Muscle of arm (tissue), 14 donors: Measurements from ENCODE around the gene NECTIN1. TPM values are rescaled to one million over a fixed set of nuclear protein-coding genes. Genes with fewer than 3 reads are reported as not detected.

ENCODE experiments used
- DNase-seq: peaks from one replicate; pipeline ENCODE4 v3.0.0-alpha.2; 2013
- long read RNA-seq, 11 donors: transcript quantifications; one replicate each; lab custom pipeline, GENCODE V29; 2026
- polyA plus RNA-seq, 12 donors: library from polyadenylated mRNA; unstranded; fragments of 120-200 nt; gene quantifications; one replicate each; pipeline ENCODE4 v1.2.1, GENCODE V29; 2013; ENCODE audit not compliant: insufficient read length in 12 of 12

NECTIN1 gene, protein sequence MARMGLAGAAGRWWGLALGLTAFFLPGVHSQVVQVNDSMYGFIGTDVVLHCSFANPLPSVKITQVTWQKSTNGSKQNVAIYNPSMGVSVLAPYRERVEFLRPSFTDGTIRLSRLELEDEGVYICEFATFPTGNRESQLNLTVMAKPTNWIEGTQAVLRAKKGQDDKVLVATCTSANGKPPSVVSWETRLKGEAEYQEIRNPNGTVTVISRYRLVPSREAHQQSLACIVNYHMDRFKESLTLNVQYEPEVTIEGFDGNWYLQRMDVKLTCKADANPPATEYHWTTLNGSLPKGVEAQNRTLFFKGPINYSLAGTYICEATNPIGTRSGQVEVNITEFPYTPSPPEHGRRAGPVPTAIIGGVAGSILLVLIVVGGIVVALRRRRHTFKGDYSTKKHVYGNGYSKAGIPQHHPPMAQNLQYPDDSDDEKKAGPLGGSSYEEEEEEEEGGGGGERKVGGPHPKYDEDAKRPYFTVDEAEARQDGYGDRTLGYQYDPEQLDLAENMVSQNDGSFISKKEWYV
- 10 to 100 TPM in 11 of 12 donors, not detected in 1; 18.6 to 64.4 (median 25.1) TPM for polyA plus RNA-seq
- long read RNA-seq, donor 1, full-length matches to known transcripts = 3 of 3 reads
- long read RNA-seq, donor 1, partial matches to known transcripts = 0 of 3 reads
- long read RNA-seq, donor 1, other reads (novel, unspliced or antisense) = 0 of 3 reads
- long read RNA-seq, donor 2, full-length matches to known transcripts = 5 of 5 reads
- long read RNA-seq, donor 2, partial matches to known transcripts = 0 of 5 reads
- long read RNA-seq, donor 2, other reads (novel, unspliced or antisense) = 0 of 5 reads
- long read RNA-seq, donor 3, full-length matches to known transcripts = 2 of 2 reads
- long read RNA-seq, donor 3, partial matches to known transcripts = 0 of 2 reads
- long read RNA-seq, donor 3, other reads (novel, unspliced or antisense) = 0 of 2 reads
- long read RNA-seq, donor 4, full-length matches to known transcripts = 2 of 2 reads
- long read RNA-seq, donor 4, partial matches to known transcripts = 0 of 2 reads
- long read RNA-seq, donor 4, other reads (novel, unspliced or antisense) = 0 of 2 reads
- long read RNA-seq, donor 5 = 0 reads
- long read RNA-seq, donor 6, full-length matches to known transcripts = 1 of 1 reads
- long read RNA-seq, donor 6, partial matches to known transcripts = 0 of 1 reads
- long read RNA-seq, donor 6, other reads (novel, unspliced or antisense) = 0 of 1 reads
- long read RNA-seq, donor 7, full-length matches to known transcripts = 5 of 10 reads
- long read RNA-seq, donor 7, partial matches to known transcripts = 5 of 10 reads
- long read RNA-seq, donor 7, other reads (novel, unspliced or antisense) = 0 of 10 reads
- long read RNA-seq, donor 8, full-length matches to known transcripts = 6 of 6 reads
- long read RNA-seq, donor 8, partial matches to known transcripts = 0 of 6 reads
- long read RNA-seq, donor 8, other reads (novel, unspliced or antisense) = 0 of 6 reads
- long read RNA-seq, donor 9, full-length matches to known transcripts = 1 of 1 reads
- long read RNA-seq, donor 9, partial matches to known transcripts = 0 of 1 reads
- long read RNA-seq, donor 9, other reads (novel, unspliced or antisense) = 0 of 1 reads
- long read RNA-seq, donor 10, full-length matches to known transcripts = 3 of 3 reads
- long read RNA-seq, donor 10, partial matches to known transcripts = 0 of 3 reads
- long read RNA-seq, donor 10, other reads (novel, unspliced or antisense) = 0 of 3 reads
- long read RNA-seq, donor 11, full-length matches to known transcripts = 3 of 3 reads
- long read RNA-seq, donor 11, partial matches to known transcripts = 0 of 3 reads
- long read RNA-seq, donor 11, other reads (novel, unspliced or antisense) = 0 of 3 reads

DNA sequence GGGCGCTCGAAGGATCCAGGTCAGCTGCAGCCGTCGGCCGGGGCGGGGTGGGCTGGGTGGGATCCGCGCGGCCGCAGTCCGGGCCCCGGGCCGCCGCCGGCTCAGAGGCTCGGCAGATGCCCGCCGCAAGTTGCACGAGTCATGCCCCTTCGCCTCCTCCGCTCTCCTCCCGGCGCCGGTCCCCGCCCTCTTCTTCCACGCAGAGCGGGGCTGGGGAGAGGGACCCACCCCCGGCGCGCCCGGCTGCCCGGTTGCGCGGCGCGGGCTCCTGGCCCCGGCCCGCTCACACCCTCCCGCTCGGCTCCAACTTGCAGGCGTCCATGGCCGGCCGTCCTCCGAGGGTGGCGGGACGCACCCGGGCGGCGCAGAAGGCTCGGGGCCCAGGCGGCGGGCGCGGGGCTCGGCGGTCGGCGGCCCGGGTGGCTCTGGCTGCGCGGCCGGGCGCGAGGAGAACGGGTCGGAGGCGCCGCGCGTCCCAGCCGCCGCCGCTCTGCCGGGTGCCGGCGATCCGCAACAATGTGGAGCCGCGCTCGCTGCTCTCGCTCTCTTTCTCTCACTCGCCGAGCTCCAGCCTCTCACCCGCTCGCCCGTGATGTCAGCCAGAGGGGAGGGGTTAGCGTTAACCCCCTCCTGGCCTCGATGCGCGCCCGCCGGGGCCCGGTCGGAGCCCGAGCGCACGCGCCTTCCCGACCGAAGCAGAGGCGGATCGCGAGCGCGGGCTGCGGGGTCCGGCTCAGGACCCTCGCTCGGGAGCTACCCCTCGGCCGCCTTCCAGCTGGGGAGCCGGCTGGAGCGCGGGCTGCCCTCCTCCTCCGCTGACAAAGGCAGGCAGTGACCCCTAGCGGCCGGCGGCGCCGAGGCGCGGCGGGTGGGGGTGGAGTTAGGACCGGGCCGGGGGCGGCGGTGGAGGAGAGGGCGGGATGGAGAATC, at the start of gene NECTIN1:
Gene NECTIN1, minus strand, starts transcription at position 550 of the 930 bp plus-strand sequence. CDS start 647 bp downstream, outside the sequence.
- DNase-seq = peak; percentile 89

- no peak for DNase-seq
Measured at GRCh38 chr11:119778391-119779194, 49.6 kb upstream of the NECTIN1 start.

DNA sequence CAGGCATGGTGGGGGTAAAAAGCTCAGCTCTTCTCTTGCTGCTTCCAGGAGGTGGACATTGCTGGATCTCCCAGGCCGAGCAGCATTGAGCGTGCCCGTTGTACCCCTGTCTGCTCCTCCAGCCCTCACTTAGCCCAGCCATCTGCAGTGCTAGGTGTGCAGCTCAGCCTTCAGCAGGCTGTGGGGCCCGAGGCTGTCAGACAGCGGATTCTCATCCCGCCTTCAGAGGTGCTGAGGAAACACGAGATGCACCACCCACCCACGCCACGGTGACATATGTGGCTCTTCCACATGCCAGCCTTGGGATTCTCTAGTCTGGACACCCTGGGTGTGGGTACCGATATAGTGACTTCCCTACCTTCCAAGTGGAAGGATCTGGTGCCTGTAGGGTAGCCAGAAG, 48.9 kb upstream of the NECTIN1 start:
- no peak for DNase-seq

- no peak for DNase-seq
Measured at GRCh38 chr11:119776651-119777050, 47.7 kb upstream of the NECTIN1 start.

DNA sequence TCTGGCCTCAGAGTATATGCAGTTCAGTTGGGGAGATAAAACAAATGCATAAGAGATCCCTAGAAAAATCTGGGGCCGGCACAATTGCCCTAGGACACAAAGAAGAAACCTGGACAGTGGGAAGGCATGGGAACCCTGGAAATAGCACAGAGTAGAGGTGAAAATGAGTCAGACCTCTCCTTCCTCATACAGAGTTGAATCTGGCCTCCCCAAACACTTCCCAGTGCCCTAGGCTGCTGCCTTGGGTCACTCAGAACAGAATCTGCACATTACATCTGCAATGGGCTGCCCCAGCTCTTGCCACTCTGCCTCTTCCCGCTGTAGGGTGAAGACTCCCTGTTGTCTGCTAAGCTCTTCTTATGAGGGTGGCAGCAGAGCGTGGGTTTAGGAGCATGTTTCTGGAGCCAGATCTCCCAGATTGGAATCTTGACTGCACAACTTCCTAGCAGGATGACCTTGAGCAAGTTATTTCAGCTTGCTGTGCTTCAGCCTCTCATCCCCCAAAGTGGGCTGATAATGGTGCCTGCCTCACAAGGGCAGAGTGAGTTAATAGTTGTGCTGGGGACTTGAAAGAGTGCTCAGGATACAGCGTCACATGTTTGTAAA, 47.1 kb upstream of the NECTIN1 start:
- DNase-seq = no peak

DNA sequence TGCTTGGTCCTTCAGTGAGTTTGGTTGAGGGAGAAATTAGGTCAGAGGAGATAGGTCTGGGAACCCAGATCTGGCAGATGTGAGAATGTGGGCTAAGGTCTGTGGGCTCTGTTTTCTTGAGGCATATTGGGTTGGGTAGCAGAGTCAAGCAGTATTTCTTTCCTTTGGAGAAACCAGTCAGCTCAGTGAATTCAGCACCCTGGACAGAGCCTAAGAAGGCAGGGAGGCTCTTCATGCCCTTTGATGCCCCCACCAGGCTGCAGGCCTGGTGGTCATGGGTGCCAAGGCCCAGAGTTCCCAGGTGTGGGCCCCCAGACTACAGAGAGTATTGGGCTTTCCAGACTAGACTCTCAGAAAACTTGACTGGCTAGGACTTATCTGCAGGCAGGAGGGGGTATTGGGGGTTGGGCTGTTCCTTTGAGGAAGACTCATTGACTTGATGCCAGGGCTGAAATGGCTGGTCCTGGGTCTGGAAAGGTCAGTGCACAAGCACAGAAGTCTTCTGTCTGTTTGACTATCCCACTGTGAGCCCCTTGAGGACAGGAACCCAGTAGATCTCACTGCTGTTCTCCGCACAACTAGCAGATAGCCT, 45.3 kb upstream of the NECTIN1 start:
- peak; percentile 44 for DNase-seq

DNA sequence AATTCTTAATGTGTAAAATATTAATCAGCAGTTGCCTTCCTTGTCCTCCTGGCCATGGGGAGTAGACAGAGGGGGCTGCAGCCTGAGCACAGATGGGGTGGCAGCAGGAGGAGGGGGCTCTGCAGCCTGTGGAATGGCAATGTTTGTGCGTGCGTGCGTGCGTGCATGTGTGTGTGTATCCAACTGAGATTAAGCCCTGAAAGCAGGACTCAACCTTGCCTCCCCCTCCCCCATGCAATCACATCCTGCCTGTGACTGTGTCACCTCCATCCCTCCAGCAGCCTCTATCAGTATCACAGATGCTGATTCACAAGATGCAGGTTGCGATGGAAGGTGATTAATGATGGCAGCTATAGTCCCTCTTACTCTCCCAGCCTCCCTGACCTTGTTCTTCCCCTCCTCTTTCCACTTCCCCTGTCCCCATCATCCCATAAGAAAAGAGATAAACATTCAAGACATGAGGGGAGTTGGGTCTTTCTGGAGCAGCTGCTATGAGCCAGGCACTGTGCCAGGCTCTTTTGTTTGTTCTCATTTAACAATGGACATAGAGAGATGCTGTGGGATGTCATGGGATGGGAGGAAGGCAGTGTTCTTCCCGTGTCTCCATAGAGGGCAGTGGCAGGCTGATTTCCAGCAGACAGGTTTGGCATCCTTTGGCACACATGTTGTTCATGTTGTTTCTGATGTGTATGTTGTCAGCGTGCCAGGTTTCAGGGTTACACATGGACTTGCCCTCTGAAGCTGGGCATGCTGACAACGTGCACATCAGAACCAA, 43.8 kb upstream of the NECTIN1 start:
- DNase-seq = no peak

- DNase-seq = no peak
Measured at GRCh38 chr11:119772076-119772475, 43.1 kb upstream of the NECTIN1 start.

GRCh38 chr11:119771172-119771770, 42.3 kb upstream of the NECTIN1 start:
- DNase-seq = no peak

GRCh38 chr11:119765628-119766027, 36.6 kb upstream of the NECTIN1 start:
- DNase-seq = no peak

DNA sequence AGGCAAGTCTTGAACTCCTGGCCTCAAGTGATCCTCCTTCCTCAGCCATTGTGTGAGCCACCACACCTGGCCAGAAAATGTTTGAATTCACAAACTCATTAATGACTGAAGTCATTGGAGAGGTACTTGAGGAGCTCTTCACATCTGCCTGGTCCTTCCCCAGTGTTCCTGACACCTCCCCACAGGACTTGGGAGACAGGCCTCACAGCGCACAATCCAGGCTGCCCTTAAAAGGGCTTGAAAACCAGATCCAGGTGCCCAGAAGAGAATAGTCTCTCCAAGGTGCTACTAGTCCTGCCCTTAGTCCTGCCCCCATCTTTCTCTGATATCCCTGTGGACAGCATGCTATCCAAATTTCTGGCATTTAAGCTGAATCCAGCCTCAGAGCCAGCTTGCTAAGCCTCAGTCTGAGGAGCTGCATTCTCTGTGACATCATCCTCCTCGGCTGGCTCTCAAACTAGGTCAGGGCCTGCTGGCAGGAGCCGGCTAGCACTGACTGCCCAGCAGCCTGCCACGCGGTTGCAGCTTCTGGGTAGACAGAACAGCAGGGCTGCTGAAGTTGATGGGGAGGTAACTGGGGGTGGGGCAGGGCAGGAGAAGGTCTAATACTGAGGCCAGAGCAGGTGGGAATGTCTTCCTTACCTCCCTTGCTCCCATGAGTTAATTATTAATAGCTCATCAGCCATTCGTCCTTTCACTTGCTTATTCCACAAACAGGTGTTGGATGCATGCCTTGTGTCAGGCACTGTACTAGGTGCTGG, 35.3 kb upstream of the NECTIN1 start:
- DNase-seq = no peak

- no peak for DNase-seq
Measured at GRCh38 chr11:119763071-119763728, 34.2 kb upstream of the NECTIN1 start.

DNA sequence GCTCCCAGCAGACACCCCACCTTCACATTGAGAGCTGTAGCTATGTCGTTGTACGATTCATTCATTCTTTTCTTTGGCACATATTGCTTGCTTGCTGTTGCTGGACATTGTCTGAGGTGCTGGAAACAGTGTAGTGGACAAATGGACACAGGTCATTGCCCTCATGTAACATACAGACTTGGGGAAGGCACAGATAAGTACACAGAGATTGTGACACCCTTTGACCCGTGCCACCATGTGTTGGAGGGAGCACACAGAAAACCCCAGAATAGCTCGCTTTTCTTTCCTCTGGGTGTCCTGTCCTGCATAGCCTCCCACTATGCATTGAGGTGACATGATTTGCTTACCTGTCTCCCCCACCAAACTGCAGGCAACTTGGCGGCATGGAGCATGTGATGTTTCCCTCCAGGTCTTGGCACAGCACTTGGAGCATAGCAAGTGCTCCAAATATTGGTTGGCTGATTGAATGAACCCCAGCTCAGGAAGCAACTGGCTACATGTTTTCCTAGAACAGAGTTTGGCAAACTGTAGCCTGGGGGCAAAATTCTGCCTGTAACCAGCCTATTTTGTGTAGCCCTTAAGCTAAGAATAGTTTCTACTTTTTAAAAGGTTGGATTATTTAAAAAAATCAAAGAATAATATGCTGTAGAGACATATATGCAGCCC, 30.9 kb upstream of the NECTIN1 start:
- no peak for DNase-seq

- no peak for DNase-seq
Measured at GRCh38 chr11:119759324-119759723, 30.3 kb upstream of the NECTIN1 start.
